Osteoblast (primary cell): ENCODE results near the gene ATP5PO. TPM values are rescaled to one million over a fixed set of nuclear protein-coding genes. Genes with fewer than 3 reads are reported as not detected.
"Not testable (repeated sequence)": the region's sequence is repeated elsewhere in the genome, so short reads cannot be mapped to it uniquely, and the experiment has no call there.

Experiments used
- DNase-seq: peaks from one replicate; pipeline ENCODE4 v3.0.0; 2011; ENCODE audit warnings: low spot score, mixed read lengths; ENCODE audit not compliant: insufficient read length; ENCODE audit errors: missing footprints
- H2AFZ ChIP-seq: 2 replicates; pipeline ENCODE4 v1.6.0; 2011; ENCODE audit warnings: mild to moderate bottlenecking, low read length
- H3K27ac ChIP-seq: 2 replicates; pipeline ENCODE4 v1.5.1; 2011; ENCODE audit warnings: mild to moderate bottlenecking, low read depth, low read length, moderate library complexity
- H3K27me3 ChIP-seq: 2 replicates; pipeline ENCODE4 v1.6.0; 2012; ENCODE audit warnings: mild to moderate bottlenecking, control low read depth, inconsistent platforms, low read length, moderate library complexity; ENCODE audit not compliant: insufficient read depth
- H3K36me3 ChIP-seq: 2 replicates; pipeline ENCODE4 v1.5.1; 2011; ENCODE audit warnings: mild to moderate bottlenecking, low read length, control low read depth, moderate library complexity; ENCODE audit not compliant: insufficient read depth
- H3K4me1 ChIP-seq: 2 replicates; pipeline ENCODE4 v1.5.1; 2011; ENCODE audit warnings: mild to moderate bottlenecking, low read length, control low read depth, moderate library complexity; ENCODE audit not compliant: insufficient read depth
- H3K4me2 ChIP-seq: 2 replicates; pipeline ENCODE4 v1.6.0; 2011; ENCODE audit warnings: mild to moderate bottlenecking, low read length; ENCODE audit not compliant: insufficient read depth
- H3K4me3 ChIP-seq: fragments of 200-600 bp; sonication (generic); 3 replicates; pipeline ENCODE4 v1.5.1; 2012; ENCODE audit warnings: mild to moderate bottlenecking, low read length, inconsistent platforms; ENCODE audit not compliant: insufficient read depth
- H3K79me2 ChIP-seq: 2 replicates; pipeline ENCODE4 v1.6.0; 2012; ENCODE audit warnings: mild to moderate bottlenecking, low read length, control low read depth, inconsistent platforms; ENCODE audit not compliant: insufficient read depth
- H3K9me3 ChIP-seq: 2 replicates; pipeline ENCODE4 v1.5.1; 2011; ENCODE audit warnings: low read depth, low read length, control low read depth
- H4K20me1 ChIP-seq: 2 replicates; pipeline ENCODE4 v1.6.0; 2012; ENCODE audit warnings: mild to moderate bottlenecking, low read length, control low read depth; ENCODE audit not compliant: insufficient read depth
- CTCF ChIP-seq: IDR thresholded peaks from 2 replicates; pipeline ENCODE4 v1.5.1; 2011; ENCODE audit warnings: mild to moderate bottlenecking, low read depth, low read length, moderate library complexity; ENCODE audit errors: extremely low read depth
- total RNA-seq: library from RNA; depleted of rRNA; stranded (reverse); fragments of >200 nt; gene quantifications from 2 replicates; pipeline ENCODE4 v1.2.3, GENCODE V29; 2012

Gene ATP5PO
- total RNA-seq, 1 donor = 115 TPM

- Histone ChIP-seq H3K9me3 (no peaks in the 10 kb centered on the region), H3K4me1 (no peaks in the 10 kb centered on the region), H2AFZ (no peak overlapping the region), H3K79me2 (no peaks in the 10 kb centered on the region), H3K4me3 (no peak overlapping the region), H3K27ac (no peak overlapping the region), H3K27me3 (peaks cover 7% of the 10 kb centered on the region), H4K20me1 (no peaks in the 10 kb centered on the region), H3K36me3 (no peaks in the 10 kb centered on the region), H3K4me2 (no peak overlapping the region)
- DNase-seq = no peak
- no peak for TF ChIP-seq CTCF
These were observed 50.4 kb downstream of the ATP5PO start for GRCh38 chr21:33865176-33865575.

DNA sequence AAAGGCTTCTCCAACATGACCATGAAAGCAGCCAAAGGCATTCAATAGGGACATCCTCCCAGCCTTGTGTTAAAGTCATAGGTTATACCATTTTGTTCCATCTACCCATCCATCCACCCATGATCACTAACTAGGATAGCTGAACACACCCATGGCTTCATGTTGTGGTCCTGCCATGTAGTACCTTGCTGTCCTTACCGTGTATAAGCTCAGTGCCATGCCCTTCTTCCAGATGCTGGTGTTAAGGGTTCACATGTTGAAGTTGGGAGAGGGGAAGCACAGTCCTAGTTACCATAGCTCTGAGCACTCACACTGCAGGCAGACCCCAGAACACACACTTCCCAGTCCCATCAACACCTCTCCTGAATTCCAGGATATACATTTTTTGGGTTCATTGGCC, 51.5 kb downstream of the ATP5PO start:
- Histone ChIP-seq H3K79me2 (no peaks in the 10 kb centered on the region), H3K27ac (no peak overlapping the region), H3K9me3 (no peaks in the 10 kb centered on the region), H3K27me3 (peaks cover 7% of the 10 kb centered on the region), H3K4me2 (no peak overlapping the region), H3K36me3 (no peaks in the 10 kb centered on the region), H3K4me3 (no peak overlapping the region), H4K20me1 (no peaks in the 10 kb centered on the region), H2AFZ (no peak overlapping the region), H3K4me1 (no peaks in the 10 kb centered on the region)
- no peak for TF ChIP-seq CTCF
- DNase-seq = no peak

- H3K4me3 ChIP-seq, DNase-seq, H3K4me2 ChIP-seq, H3K27ac ChIP-seq, H2AFZ ChIP-seq, H3K9me3 ChIP-seq, H3K36me3 ChIP-seq, H3K79me2 ChIP-seq, H3K4me1 ChIP-seq, H4K20me1 ChIP-seq: not testable (repeated sequence)
- peaks cover 11% of the 10 kb centered on the region for H3K27me3 ChIP-seq
These were observed 52.4 kb downstream of the ATP5PO start for GRCh38 chr21:33863191-33863590.

- no peaks in the 10 kb centered on the region for H3K9me3 ChIP-seq
- no peak overlapping the region for H2AFZ ChIP-seq
- no peaks in the 10 kb centered on the region for H3K4me1 ChIP-seq
- no peak overlapping the region for H3K4me3 ChIP-seq
- no peaks in the 10 kb centered on the region for H4K20me1 ChIP-seq
- peaks cover 11% of the 10 kb centered on the region for H3K27me3 ChIP-seq
- H3K4me2 ChIP-seq = no peak overlapping the region
- H3K27ac ChIP-seq = no peak overlapping the region
- no peak for TF ChIP-seq CTCF
- no peaks in the 10 kb centered on the region for H3K79me2 ChIP-seq
- H3K36me3 ChIP-seq = no peaks in the 10 kb centered on the region
- no peak for DNase-seq
These were observed 54.5 kb downstream of the ATP5PO start for GRCh38 chr21:33861125-33861524.
